C4-2B (cell line): ENCODE data around the gene TMEM258.

ENCODE experiments used
- H3K27ac ChIP-seq: fragments of 450-650 bp; 2 replicates; pipeline ENCODE4 v1.5.1; 2017
- ZFX ChIP-seq: fragments of 450-650 bp; IDR thresholded peaks from 2 replicates; pipeline ENCODE4 v1.6.1; 2017
- TF ChIP-seq, protein P1 (sequence below): fragments of 450-650 bp; conservative IDR thresholded peaks from 2 replicates; pipeline ENCODE4 v1.5.1; 2017; ENCODE audit warnings: mild to moderate bottlenecking

TMEM258 gene

GRCh38 chr11:61820174-61820573 lies 27.8 kb upstream of the TMEM258 start:
- H3K27ac ChIP-seq = peak overlapping the region; percentile 62
- TF ChIP-seq ZFX = no peak
- TF ChIP-seq, protein P1, sequence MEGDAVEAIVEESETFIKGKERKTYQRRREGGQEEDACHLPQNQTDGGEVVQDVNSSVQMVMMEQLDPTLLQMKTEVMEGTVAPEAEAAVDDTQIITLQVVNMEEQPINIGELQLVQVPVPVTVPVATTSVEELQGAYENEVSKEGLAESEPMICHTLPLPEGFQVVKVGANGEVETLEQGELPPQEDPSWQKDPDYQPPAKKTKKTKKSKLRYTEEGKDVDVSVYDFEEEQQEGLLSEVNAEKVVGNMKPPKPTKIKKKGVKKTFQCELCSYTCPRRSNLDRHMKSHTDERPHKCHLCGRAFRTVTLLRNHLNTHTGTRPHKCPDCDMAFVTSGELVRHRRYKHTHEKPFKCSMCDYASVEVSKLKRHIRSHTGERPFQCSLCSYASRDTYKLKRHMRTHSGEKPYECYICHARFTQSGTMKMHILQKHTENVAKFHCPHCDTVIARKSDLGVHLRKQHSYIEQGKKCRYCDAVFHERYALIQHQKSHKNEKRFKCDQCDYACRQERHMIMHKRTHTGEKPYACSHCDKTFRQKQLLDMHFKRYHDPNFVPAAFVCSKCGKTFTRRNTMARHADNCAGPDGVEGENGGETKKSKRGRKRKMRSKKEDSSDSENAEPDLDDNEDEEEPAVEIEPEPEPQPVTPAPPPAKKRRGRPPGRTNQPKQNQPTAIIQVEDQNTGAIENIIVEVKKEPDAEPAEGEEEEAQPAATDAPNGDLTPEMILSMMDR = no peak

DNA sequence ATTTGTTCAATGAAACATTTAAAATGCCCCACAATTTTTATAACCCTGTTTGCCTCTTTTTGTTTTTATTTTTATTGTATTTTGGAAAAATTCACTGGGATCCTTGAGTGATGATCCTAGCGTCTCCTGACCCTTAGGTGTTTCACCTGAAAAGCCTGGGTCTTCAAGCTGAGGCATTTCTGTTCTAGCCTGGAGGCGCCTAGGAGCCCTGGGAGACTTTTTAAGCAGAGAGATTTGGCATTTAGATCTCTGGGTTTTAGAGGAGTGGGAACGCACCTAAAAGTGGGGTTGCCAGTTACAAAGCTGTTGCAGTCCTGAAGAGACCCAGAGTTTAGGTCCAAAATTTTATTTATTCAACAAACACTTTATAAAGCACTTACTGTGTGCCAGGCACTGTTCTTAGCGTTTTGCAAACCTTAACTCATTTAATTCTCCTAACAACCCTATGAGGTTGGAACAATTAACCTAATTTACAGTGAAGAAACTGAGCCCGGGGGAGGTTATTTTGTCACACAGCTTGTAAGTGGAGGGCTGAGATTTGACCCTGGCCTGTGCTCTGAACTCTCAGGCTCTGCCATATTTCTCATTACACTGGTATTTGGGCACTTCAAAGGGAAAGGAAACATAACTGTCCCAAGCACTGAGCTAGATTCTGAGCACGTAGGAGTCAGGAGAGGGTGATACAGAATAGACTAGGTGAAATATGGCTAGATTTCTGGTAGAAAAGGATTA lies 25.2 kb upstream of the TMEM258 start:
- H3K27ac ChIP-seq = peak overlapping the region; percentile 99

DNA sequence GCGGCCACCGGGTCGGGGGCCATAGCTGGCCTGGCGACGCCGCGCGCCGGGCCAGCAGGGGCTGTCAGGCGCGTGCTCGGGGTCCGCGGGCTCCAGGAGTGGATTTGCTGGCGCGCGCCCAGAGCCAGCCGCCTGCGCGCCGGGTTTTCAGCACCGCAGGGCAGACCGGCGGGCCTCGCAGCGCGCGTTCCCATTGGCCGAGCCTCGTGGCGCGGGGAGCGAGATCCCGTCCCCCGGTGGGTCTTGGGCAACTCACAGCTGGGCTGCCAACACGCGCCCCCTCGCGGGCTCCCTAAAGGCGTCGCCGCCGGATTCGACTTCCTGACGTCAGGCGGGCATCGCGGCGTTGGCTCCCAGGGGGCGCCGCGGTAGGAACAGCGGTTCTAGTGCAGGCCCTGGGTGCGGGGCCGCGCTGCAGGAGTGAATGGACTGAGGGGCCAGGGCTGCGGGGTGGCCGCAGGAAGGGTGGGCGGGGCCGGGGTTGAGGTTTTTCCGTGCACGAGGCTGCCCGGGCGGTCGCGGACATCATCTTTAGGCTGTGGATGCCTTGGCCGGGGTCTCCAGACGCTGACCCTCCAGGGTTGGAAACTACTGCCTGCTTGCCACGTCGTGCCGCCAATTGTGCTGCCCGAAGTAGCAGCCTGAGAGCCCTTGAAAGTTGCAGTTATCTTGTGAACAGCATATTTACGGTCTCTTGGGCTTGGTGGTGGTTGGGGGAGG lies 24.5 kb upstream of the TMEM258 start, which contains the start of gene FADS1:
Gene FADS1, minus strand, starts transcription at position 268 of the 720 bp plus-strand sequence. Its CDS starts 74 bp downstream, at position 194.
- peak within 1 kb of the TSS; percentile 99 for H3K27ac ChIP-seq
- no peak; the same call in none of the 2 replicates for TF ChIP-seq ZFX
- TF ChIP-seq, protein P1 = peak; percentile 82

More for the DNA sequence above, 25.2 kb upstream of the TMEM258 start:
- TF ChIP-seq, protein P1 = no peak
- TF ChIP-seq ZFX = no peak

GRCh38 chr11:61815790-61816735 lies 23.7 kb upstream of the TMEM258 start:
- H3K27ac ChIP-seq = peak overlapping the region; percentile 99

DNA sequence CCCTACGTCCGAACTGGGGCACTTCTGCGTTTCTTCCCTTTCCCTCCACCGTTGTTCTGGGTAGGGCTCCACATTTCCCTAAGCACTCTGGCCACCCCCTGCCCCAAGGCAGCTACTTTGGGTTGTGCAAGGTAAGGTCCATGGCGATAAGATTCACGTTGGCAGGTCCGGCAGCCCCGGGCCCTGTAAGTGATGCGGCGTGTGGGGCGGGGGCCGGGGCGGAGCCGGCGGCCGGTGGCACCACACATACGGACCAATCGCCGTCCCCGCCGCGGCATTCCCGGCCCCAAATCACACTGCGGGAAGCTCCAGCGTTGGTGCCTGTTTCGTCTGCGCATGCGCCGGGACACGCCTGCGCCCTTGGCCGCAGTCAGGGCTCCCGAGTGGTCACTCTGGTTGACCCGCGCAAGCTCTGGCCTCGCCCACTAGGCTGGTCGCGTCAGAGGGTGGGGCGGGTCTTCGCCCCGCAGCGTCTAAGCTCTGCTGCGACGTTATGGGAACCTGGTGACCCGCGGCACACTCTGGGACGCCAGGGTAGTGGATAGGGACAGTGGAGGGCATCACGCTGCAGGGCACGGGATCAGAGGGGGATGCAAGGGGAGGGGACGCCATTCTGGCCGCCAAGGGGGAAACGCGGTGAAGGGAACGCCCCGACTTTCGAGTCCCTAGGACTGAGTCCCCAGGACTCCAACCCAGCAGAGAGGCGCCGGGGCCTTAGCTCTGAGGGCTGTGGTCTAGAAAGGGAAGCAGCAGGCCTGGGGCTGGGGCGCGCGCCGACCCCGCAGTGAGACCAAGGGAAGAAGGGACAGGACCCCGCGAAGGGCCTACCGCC lies 22.8 kb upstream of the TMEM258 start:
- H3K27ac ChIP-seq = peak overlapping the region; percentile 99
- no peak for TF ChIP-seq ZFX
- TF ChIP-seq, protein P1 = no peak

More at GRCh38 chr11:61815790-61816735, 23.7 kb upstream of the TMEM258 start:
- peak; percentile 51 for TF ChIP-seq ZFX
- TF ChIP-seq, protein P1 = no peak

GRCh38 chr11:61814247-61814957 lies 22.0 kb upstream of the TMEM258 start:
- TF ChIP-seq, protein P1 = no peak
- TF ChIP-seq ZFX = no peak
- peak overlapping the region; percentile 99 for H3K27ac ChIP-seq
